ENCODE measurements around the gene PRORP.
"Not testable (repeated sequence)": the region's sequence is repeated elsewhere in the genome, so short reads cannot be mapped to it uniquely, and the experiment has no call there.

The PRORP gene

DNA sequence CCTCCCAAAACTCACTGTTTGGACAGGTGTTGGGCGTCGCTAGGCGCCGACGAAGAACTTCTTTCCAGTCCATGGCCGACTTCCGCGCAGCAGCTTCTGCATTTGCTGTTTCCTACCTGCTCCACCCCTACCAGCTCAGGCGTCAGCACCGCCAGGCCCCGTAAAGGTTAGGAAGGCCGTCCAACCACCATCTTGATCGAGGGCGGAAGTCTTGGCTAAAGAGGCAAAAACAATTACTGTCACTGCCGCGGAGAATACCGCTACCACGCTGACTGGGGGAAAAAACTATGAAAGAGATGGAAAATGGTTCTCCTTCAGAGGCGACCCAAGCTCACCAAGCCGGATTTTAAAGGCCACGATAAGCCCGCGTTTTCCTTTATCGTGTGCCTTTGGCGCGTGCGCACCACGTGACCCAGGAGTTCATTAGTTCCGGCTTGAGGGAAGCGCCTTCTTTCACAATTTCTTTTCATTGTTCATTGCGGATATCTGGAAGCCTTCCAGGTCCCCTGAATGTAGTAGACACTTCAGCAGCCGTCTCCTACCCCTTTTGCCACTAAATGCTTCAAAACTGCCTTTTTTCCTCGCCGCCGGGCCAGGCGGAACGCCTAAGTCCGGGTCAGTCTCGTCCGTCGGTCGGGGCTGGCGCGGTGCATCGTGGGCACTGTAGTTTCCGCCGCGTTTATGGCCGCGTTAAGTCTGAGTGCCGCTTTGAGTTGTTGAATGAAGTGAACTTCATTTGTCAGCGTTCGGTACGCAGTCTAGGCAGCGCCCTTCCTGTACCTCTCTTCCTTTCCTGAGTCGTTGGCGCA is at the start of gene PRORP, which contains the start of gene PPP2R3C:
Gene PRORP, plus strand, starts transcription at position 666 of the 809 bp plus-strand sequence. CDS start 694 bp downstream, outside the sequence.
Gene PPP2R3C, minus strand, starts transcription at position 104 of the 809 bp plus-strand sequence. Its CDS starts 31 bp downstream, at position 73.
- intact Hi-C loops (cut with DNase I) = loop anchor here (5.0 to 10.0 kb wide), 3 partner anchors 75 to 285 kb away; partner anchors contain the start of genes FAM177A1 and SRP54
- DNase-seq = peak; percentile 87 to 97 (median 92)

GRCh38 chr14:35073486-35073885 is 48.9 kb upstream of the PRORP start:
- intact Hi-C loops (cut with DNase I) = no loop called here

DNA sequence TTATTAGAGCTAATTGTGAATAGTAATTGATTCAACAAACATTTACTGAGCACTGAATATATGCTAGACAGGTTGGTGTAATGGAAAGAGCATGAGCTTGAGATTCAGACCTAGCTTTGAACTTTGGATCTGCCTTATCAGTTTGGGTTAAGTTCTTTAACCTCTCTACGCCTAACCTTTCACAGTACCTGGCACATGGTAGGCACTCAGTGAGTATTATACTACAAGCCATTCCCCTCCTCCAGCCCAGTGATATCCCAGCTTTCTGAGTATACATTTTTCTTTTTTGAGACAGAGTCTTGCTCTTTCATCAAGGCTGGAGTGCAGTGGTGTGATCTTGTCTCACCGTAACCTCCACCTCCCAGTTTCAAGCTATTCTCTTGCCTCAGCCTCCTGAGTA is 44.3 kb upstream of the PRORP start:
- no peak for DNase-seq

More at GRCh38 chr14:35073486-35073885, 48.9 kb upstream of the PRORP start:
- DNase-seq = no peak

DNA sequence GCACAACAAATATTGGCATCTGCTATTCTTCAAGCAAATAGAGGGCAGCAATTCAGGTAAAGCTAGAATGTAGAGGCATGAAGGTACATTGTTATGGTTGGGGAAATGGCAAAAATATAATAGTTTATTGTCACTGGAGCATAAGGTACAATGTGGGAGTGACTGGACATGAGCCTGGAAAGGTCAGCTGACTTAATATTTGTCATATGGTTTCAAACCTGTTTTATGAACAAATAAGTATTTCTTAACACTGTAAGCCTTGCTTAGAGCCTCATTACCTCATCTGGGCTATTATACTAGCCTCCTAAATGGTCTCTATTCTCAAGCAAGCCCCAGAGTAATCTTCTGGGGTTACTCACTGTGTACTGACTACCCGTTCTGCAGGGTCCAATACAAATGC is 42.6 kb upstream of the PRORP start:
- intact Hi-C loops (cut with DNase I) = no loop called here
- DNase-seq = no peak

More for the DNA sequence above, 44.3 kb upstream of the PRORP start:
- intact Hi-C loops (cut with DNase I) = no loop called here

DNA sequence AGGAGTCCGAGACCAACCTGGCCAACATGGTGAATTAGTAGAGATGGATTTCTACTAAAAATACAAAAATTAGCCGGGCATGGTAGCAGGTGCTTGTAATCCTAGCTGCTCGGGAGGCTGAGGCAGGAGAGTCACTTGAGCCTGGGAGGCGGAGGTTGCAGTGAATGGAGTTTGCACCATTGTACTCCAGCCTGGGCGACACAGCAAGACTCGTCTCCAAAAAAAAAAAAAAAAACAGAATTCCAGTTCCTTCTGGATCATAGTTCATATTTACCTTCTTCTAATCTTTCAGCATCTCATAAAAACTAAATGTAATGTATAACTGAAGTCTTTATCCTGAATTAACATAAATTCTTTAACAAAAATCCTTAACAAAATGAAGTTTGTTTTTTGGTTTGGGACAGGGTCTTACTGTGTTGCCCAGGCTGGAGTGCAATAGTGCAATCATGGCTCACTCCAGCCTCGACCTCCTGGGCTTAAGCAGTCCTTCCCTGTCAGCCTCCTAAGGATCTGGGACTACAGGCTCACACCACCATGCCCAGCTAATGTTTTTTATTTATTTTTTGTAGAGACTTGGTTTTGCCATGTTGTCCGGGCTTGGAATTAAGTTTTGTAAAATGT is 38.7 kb upstream of the PRORP start:
- intact Hi-C loops (cut with DNase I) = no loop called here
- DNase-seq = no peak

- intact Hi-C loops (cut with DNase I) = no loop called here
- no peak for DNase-seq
These were observed 36.9 kb upstream of the PRORP start for GRCh38 chr14:35085441-35085840.

DNA sequence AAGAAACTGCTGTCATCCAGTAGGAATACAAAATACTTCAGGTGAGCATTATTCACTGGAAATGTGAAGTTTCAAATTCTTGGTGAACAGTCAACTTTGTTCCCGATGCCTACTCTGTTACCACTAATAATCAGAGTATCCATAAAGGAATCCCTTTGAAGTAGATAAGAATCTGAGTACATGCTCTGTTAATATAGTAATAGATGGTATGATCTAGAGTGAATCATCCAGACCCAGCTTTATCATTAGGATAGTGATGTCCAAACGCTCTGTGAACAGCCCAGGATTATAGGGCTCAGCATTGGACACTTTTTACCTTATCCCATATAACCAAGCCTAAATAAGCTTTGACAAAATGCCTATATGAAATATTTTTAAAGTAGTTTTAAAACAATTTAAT is 33.8 kb upstream of the PRORP start:
- DNase-seq = no peak
- intact Hi-C loops (cut with DNase I) = no loop called here

DNA sequence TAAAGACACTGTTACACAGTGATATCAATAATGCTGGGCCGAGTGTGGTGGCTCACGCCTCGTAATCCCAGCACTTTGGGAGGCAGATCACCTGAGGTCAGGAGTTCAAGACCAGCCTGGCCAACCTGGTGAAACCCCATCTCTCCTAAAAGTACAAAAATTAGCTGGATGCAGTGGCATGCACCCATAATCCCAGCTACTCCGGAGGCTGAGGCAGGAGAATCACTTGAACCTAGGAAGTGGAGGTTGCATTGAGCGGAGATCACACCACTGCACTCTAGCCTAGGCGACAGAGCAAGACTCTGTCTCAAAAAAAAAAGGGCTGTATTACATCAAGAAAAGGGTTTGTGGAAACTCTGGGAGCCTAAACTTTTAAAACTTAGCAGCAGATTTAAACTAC is 27.7 kb upstream of the PRORP start:
- intact Hi-C loops (cut with DNase I); DNase-seq: not testable (repeated sequence)

DNA sequence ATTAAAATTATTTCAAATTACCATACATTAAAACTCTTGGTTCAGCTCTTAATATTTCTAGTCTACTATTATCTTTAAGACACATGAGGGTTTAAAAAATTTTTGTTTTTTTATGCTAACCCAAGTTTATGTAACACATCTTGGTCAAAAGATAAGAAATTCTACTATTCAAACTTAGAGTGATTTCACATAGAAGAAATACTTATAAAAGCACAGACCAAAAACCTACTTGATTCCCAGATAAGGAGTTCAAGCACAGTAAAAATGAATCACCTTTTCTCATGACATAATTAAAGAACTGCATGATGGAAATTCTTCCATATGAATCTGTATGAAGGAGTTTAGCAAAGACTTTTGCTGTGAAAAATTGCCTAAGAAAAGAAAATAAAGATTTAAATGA is 14.5 kb upstream of the PRORP start:
- intact Hi-C loops (cut with DNase I) = no loop called here
- no peak for DNase-seq

- no peak for DNase-seq
- intact Hi-C loops (cut with DNase I) = no loop called here
These were observed 9.7 kb upstream of the PRORP start for GRCh38 chr14:35112641-35113040.

DNA sequence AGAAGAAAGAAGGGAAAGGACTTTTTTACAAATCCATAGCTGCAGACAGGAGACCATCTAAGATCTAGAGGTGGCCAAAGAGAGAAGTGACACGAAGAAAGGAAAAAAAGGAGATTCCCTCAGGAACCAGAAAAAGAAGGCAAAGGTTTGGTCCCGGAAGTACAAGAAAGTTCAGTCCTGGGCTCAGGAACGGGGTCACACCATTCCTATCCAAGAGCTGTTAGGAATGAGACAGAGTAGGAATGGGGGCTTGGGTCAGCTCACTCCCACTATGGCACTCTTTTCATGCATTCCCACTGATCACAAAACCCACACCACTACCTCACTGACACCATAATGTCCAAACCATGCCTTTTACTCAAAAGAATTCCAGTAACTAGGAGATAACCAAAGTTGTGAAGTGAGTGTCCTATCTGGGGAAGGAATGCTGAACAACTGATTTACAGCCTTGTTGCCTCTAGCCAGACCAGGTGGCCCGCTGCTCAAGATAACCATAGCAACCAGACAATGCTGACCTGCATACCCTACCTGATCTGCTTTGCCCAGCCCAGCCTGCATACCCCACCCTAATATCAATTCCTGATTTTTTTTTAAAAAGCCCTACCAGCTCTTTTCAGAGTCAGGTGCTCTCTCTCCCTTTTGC is 8.9 kb upstream of the PRORP start:
- DNase-seq = no peak
- intact Hi-C loops (cut with DNase I) = no loop called here

GRCh38 chr14:35114036-35114435 is 8.3 kb upstream of the PRORP start:
- DNase-seq = no peak
- intact Hi-C loops (cut with DNase I) = no loop called here

GRCh38 chr14:35116242-35116641 is 6.1 kb upstream of the PRORP start:
- intact Hi-C loops (cut with DNase I) = no loop called here

DNA sequence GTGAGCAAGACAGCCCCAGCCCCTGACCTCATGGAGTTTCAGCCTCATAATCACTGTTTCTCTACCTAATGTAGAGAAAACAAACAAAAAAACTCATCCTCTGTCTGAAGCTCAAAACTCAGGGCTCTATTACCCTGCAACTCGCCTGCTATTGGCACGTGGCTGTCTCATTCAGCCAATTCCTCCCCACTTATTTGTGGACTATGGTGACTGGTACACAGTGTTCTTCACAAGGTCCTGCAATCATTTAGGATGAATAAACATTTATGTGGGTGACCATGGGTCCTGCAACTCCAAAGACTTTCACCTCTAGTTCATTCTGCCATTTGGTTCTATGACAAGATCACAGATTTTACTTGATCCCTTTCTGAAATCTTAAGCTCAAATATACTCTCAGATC is 5.2 kb upstream of the PRORP start:
- intact Hi-C loops (cut with DNase I) = no loop called here

More at GRCh38 chr14:35116242-35116641, 6.1 kb upstream of the PRORP start:
- DNase-seq = no peak

GRCh38 chr14:35121026-35121886 is 1.1 kb upstream of the PRORP start:
- intact Hi-C loops (cut with DNase I) = loop anchor here (5.0 to 10.0 kb wide), 3 partner anchors 74 to 286 kb away; partner anchors contain the start of genes FAM177A1 and SRP54
- DNase-seq = peak in 2 of 42 donors; percentile 13 to 20

More for the DNA sequence above, 5.2 kb upstream of the PRORP start:
- DNase-seq = no peak

DNA sequence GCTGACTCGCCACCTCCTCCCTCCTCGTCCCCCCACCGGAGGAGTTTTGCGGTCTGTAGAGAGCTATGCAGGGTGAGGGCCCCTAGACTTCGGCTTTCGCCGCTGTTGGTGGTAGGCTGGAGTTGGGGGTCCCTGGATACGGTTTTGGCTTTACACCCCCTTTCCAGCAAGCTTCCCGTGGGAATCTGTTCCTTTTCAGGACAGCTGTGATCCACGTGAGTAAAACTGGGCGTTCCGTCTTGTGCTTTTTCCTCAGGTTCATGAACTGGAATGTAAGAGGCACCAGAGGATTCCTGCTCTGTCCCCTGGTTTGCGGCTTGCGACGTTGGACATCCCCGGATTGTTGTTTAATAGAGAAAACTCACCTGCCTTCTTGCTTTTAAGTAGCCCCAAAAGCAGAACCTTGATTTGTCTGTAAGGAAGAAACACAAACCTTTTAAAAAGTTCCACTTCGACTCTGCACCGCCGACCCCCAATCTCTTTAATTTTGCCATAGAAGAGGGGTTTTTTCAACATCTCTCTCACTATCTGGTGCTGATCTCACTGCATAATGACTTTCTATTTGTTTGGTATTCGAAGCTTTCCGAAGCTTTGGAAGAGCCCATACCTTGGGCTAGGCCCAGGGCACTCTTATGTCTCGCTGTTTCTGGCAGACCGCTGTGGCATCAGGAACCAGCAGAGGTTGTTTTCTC is 490 bp downstream of the PRORP start:
- no peak for DNase-seq
- intact Hi-C loops (cut with DNase I) = loop anchor here (5.0 to 10.0 kb wide), 3 partner anchors 76 to 284 kb away; partner anchors contain the start of genes FAM177A1 and SRP54

- intact Hi-C loops (cut with DNase I) = loop anchor here (5.0 to 10.0 kb wide), 3 partner anchors 76 to 284 kb away; partner anchors contain the start of genes FAM177A1 and SRP54
These were observed 994 bp downstream of the PRORP start for GRCh38 chr14:35123388-35123703.

DNA sequence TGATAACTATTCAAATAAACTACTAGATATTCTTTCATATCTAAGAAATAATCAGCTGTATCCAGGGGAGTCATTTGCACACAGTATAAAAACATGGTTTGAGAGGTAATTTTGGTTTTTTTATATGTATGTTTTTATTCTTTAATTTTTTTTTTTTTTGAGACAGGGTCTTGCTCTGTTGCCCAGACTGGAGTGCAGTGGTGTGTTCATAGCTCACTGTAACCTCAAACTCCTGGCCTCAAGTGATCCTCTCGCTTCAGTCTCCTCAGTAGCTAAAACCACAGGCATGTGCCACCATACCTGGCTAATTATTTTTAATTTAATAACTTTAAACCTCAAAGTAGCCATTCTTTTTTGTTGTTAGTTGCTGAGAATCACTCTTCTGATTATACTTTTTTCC is 1.8 kb downstream of the PRORP start:
- intact Hi-C loops (cut with DNase I) = loop anchor here (5.0 to 10.0 kb wide), 3 partner anchors 77 to 283 kb away; partner anchors contain the start of genes FAM177A1 and SRP54
- DNase-seq = no peak

More at GRCh38 chr14:35123388-35123703, 994 bp downstream of the PRORP start:
- DNase-seq = no peak
